Astrocyte (in vitro differentiated cells and primary cell): ENCODE measurements around the gene MBNL2.

ENCODE experiments used
- CTCF ChIP-seq: IDR thresholded peaks from 2 replicates; pipeline ENCODE4 v1.5.1; 2011; ENCODE audit warnings: low read depth, mild to moderate bottlenecking, inconsistent platforms, low read length, moderate library complexity; ENCODE audit not compliant: insufficient read depth
- EZH2 ChIP-seq: IDR thresholded peaks from 2 replicates; pipeline ENCODE4 v1.6.1; 2012; ENCODE audit warnings: mild to moderate bottlenecking, low read length, inconsistent platforms; ENCODE audit not compliant: insufficient read depth

GRCh38 chr13:97267418-97268059 lies 45.4 kb downstream of the MBNL2 start:
- no peak for TF ChIP-seq CTCF
- TF ChIP-seq EZH2: no peak
